ENCODE measurements around the gene RPTOR. TPM values are rescaled to one million over a fixed set of nuclear protein-coding genes. Genes with fewer than 3 reads are reported as not detected.

Gene RPTOR
- total RNA-seq, 1 experiment from 2014 or later = 46.2 TPM

- H3K36me3 ChIP-seq (ENCODE audit: low read depth, low read length) = 0 out of 2 replicates have a peak, but pooled peaks cover 4% of the 10 kb centered on the region
- H3K27ac ChIP-seq (ENCODE audit: low read length) = no peak overlapping the region
- H3K4me1 ChIP-seq (ENCODE audit: insufficient read depth, low read length) = no peaks in the 10 kb centered on the region; the same call in 1 of the 2 replicates
- H3K4me3 ChIP-seq (ENCODE audit: low read length) = no peak overlapping the region
- DNase-seq (no peak), ATAC-seq (0 out of 2 replicates have a peak, but pooled peaks have one; percentile 13)
- no peaks in the 10 kb centered on the region for H3F3A ChIP-seq (ENCODE audit: low read length, unreplicated experiment)
- no peak overlapping the region for H2AFZ ChIP-seq (ENCODE audit: low read length)
- POLR2A ChIA-PET (ENCODE audit: unreplicated experiment) = no interaction called here
- intact Hi-C loops (cut with micrococcal nuclease) = no loop called here
- TF ChIP-seq EZH2phosphoT487 (IDR thresholded peaks at IDR 0.05; ENCODE audit: borderline replicate concordance, low read length) (no peak), CTCF (conservative IDR thresholded peaks at IDR 0.05; ENCODE audit: low read depth, low read length) (no peak), EZH2 (IDR thresholded peaks at IDR 0.05; ENCODE audit: low read length, unreplicated experiment) (no peak)
- no peak overlapping the region for H3K9ac ChIP-seq (ENCODE audit: low read length)
- peaks cover 60% of the 10 kb centered on the region for H3K79me2 ChIP-seq (ENCODE audit: low read length)
- H3K4me2 ChIP-seq (ENCODE audit: low read length) = no peak overlapping the region
- H3K27me3 ChIP-seq (ENCODE audit: low read length) = no peaks in the 10 kb centered on the region
- no peaks in the 10 kb centered on the region for H4K20me1 ChIP-seq (ENCODE audit: low read length)
- no peaks in the 10 kb centered on the region for H3K9me2 ChIP-seq (replicated peaks; ENCODE audit: low read length)
- no peaks in the 10 kb centered on the region for H3K9me3 ChIP-seq (ENCODE audit: low read length)
- BruUV-seq (replicated peaks) = no TSS peak
- CTCF ChIA-PET = no interaction called here
These were observed 161.8 kb downstream of the RPTOR start for GRCh38 chr17:80706463-80706867.

- CTCF ChIA-PET = no interaction called here
- peaks cover 65% of the 10 kb centered on the region for H3K79me2 ChIP-seq (ENCODE audit: low read length)
- no peaks in the 10 kb centered on the region for H4K20me1 ChIP-seq (ENCODE audit: low read length)
- no peak overlapping the region for H2AFZ ChIP-seq (ENCODE audit: low read length)
- TF ChIP-seq EZH2 (IDR thresholded peaks at IDR 0.05; ENCODE audit: low read length, unreplicated experiment) (no peak), EZH2phosphoT487 (IDR thresholded peaks at IDR 0.05; ENCODE audit: borderline replicate concordance, low read length) (no peak), CTCF (conservative IDR thresholded peaks at IDR 0.05; ENCODE audit: low read depth, low read length) (no peak)
- H3K4me3 ChIP-seq (ENCODE audit: low read length) = no peak overlapping the region
- no peak overlapping the region for H3K9ac ChIP-seq (ENCODE audit: low read length)
- no peak overlapping the region for H3K27ac ChIP-seq (ENCODE audit: low read length)
- H3K27me3 ChIP-seq (ENCODE audit: low read length) = no peaks in the 10 kb centered on the region
- H3K9me2 ChIP-seq (replicated peaks; ENCODE audit: low read length) = no peaks in the 10 kb centered on the region
- no peaks in the 10 kb centered on the region for H3F3A ChIP-seq (ENCODE audit: low read length, unreplicated experiment)
- H3K4me1 ChIP-seq (ENCODE audit: insufficient read depth, low read length) = no peaks in the 10 kb centered on the region; the same call in 1 of the 2 replicates
- no peak overlapping the region for H3K4me2 ChIP-seq (ENCODE audit: low read length)
- 0 out of 2 replicates have a peak, but pooled peaks cover 4% of the 10 kb centered on the region for H3K36me3 ChIP-seq (ENCODE audit: low read depth, low read length)
- ATAC-seq (no peak), DNase-seq (no peak)
- no peaks in the 10 kb centered on the region for H3K9me3 ChIP-seq (ENCODE audit: low read length)
- no TSS peak for BruUV-seq (replicated peaks)
- POLR2A ChIA-PET (ENCODE audit: unreplicated experiment) = no interaction called here
- intact Hi-C loops (cut with micrococcal nuclease) = no loop called here
These were observed 163.8 kb downstream of the RPTOR start for GRCh38 chr17:80708480-80708879.

- Histone ChIP-seq H3K4me2 (ENCODE audit: low read length) (no peak overlapping the region), H3F3A (ENCODE audit: low read length, unreplicated experiment) (no peaks in the 10 kb centered on the region), H3K27ac (ENCODE audit: low read length) (no peak overlapping the region), H3K9me3 (ENCODE audit: low read length) (no peaks in the 10 kb centered on the region), H3K79me2 (ENCODE audit: low read length) (peaks cover 65% of the 10 kb centered on the region), H4K20me1 (ENCODE audit: low read length) (no peaks in the 10 kb centered on the region), H2AFZ (ENCODE audit: low read length) (no peak overlapping the region), H3K4me1 (ENCODE audit: insufficient read depth, low read length) (no peaks in the 10 kb centered on the region; the same call in 1 of the 2 replicates), H3K9me2 (replicated peaks; ENCODE audit: low read length) (no peaks in the 10 kb centered on the region), H3K9ac (ENCODE audit: low read length) (no peak overlapping the region), H3K4me3 (ENCODE audit: low read length) (no peak overlapping the region), H3K36me3 (ENCODE audit: low read depth, low read length) (0 out of 2 replicates have a peak, but pooled peaks cover 4% of the 10 kb centered on the region), H3K27me3 (ENCODE audit: low read length) (no peaks in the 10 kb centered on the region)
- ATAC-seq (no peak), DNase-seq (no peak)
- intact Hi-C loops (cut with micrococcal nuclease) = no loop called here
- ChIA-PET POLR2A (ENCODE audit: unreplicated experiment) (no interaction called here), CTCF (no interaction called here)
- no TSS peak for BruUV-seq (replicated peaks)
- TF ChIP-seq CTCF (conservative IDR thresholded peaks at IDR 0.05; ENCODE audit: low read depth, low read length) (no peak), EZH2 (IDR thresholded peaks at IDR 0.05; ENCODE audit: low read length, unreplicated experiment) (no peak), EZH2phosphoT487 (IDR thresholded peaks at IDR 0.05; ENCODE audit: borderline replicate concordance, low read length) (no peak)
These were observed 164.6 kb downstream of the RPTOR start for GRCh38 chr17:80709090-80709695.
